GM12892 (cell line): Measurements from ENCODE around the gene FCER1G.

Experiments used
- DNase-seq: peaks from one replicate; pipeline ENCODE4 v3.0.0; 2011; ENCODE audit not compliant: insufficient read length
- FAIRE-seq: peaks from 2 replicates; lab custom pipeline; 2011; peaks lifted over from hg19 to GRCh38; lab: Jason Lieb, UNC
- POLR2A ChIP-seq: IDR thresholded peaks from 2 replicates; pipeline ENCODE4 v1.6.1; 2011; ENCODE audit warnings: low read depth, low read length, control low read depth
- POLR2AphosphoS5 ChIP-seq: IDR thresholded peaks from 2 replicates; pipeline ENCODE4 v1.6.1; 2011; ENCODE audit warnings: low read depth, low read length, control low read depth
- TAF1 ChIP-seq: IDR thresholded peaks from 2 replicates; pipeline ENCODE4 v1.6.1; 2011; ENCODE audit warnings: low read depth, mild to moderate bottlenecking, control low read depth, low read length, borderline replicate concordance

The FCER1G gene

GRCh38 chr1:161266202-161266601 lies 51.1 kb downstream of the FCER1G start:
- no peak for FAIRE-seq
- no peak for DNase-seq
- TF ChIP-seq POLR2AphosphoS5 = no peak
- no peak for TF ChIP-seq POLR2A
- no peak for TF ChIP-seq TAF1

- TF ChIP-seq POLR2AphosphoS5 = no peak
- no peak for TF ChIP-seq POLR2A
- no peak for TF ChIP-seq TAF1
- no peak for DNase-seq
- FAIRE-seq = no peak
Observed at GRCh38 chr1:161266836-161267235, 51.7 kb downstream of the FCER1G start.

- no peak for FAIRE-seq
- no peak for TF ChIP-seq TAF1
- no peak for DNase-seq
Observed at GRCh38 chr1:161267321-161267720, 52.2 kb downstream of the FCER1G start.
